ENCODE data around the gene YES1. TPM values are rescaled to one million over a fixed set of nuclear protein-coding genes. Genes with fewer than 3 reads are reported as not detected.

YES1 gene
- total RNA-seq, 2 experiments from 2014 or later, result not detected

GRCh38 chr18:723541-724080, 88.4 kb downstream of the YES1 start:
- BruUV-seq (replicated peaks), result no TSS peak
- H3K9me2 ChIP-seq (ENCODE audit: insufficient read depth, low read length), result no peaks in the 10 kb centered on the region
- H3K36me3 ChIP-seq (ENCODE audit: insufficient read depth, low read length), result no peaks in the 10 kb centered on the region
- H3K4me3 ChIP-seq (ENCODE audit: low read depth, low read length, poor library complexity, severe bottlenecking), result no peak overlapping the region
- no peaks in the 10 kb centered on the region for H3K9me3 ChIP-seq (ENCODE audit: low read length)
- ChIA-PET CTCF (ENCODE audit: unreplicated experiment) (no interaction called here), POLR2A (no interaction called here)
- H3K79me2 ChIP-seq (ENCODE audit: insufficient read depth, low read depth, low read length), result no peaks in the 10 kb centered on the region
- no peak for TF ChIP-seq EZH2phosphoT487 (IDR thresholded peaks at IDR 0.05; ENCODE audit: borderline replicate concordance, low read depth, low read length)
- TF ChIP-seq, protein P1, sequence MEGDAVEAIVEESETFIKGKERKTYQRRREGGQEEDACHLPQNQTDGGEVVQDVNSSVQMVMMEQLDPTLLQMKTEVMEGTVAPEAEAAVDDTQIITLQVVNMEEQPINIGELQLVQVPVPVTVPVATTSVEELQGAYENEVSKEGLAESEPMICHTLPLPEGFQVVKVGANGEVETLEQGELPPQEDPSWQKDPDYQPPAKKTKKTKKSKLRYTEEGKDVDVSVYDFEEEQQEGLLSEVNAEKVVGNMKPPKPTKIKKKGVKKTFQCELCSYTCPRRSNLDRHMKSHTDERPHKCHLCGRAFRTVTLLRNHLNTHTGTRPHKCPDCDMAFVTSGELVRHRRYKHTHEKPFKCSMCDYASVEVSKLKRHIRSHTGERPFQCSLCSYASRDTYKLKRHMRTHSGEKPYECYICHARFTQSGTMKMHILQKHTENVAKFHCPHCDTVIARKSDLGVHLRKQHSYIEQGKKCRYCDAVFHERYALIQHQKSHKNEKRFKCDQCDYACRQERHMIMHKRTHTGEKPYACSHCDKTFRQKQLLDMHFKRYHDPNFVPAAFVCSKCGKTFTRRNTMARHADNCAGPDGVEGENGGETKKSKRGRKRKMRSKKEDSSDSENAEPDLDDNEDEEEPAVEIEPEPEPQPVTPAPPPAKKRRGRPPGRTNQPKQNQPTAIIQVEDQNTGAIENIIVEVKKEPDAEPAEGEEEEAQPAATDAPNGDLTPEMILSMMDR (conservative IDR thresholded peaks at IDR 0.05; ENCODE audit: low read length), result no peak
- no peak overlapping the region for H2AFZ ChIP-seq (ENCODE audit: low read length)
- no peak for DNase-seq (ENCODE audit: low spot score)
- no peaks in the 10 kb centered on the region for H3K4me1 ChIP-seq (ENCODE audit: insufficient read depth, low read length, poor library complexity, severe bottlenecking)
- H3K27ac ChIP-seq (ENCODE audit: low read depth, low read length, poor library complexity, severe bottlenecking), result no peak overlapping the region
- intact Hi-C loops (cut with micrococcal nuclease; ENCODE audit: unreplicated experiment), result no loop called here
- no peak overlapping the region for H3K4me2 ChIP-seq (ENCODE audit: low read length)
- no peaks in the 10 kb centered on the region for H4K20me1 ChIP-seq (ENCODE audit: insufficient read depth, low read length)

GRCh38 chr18:717003-717402, 95.0 kb downstream of the YES1 start:
- Histone ChIP-seq H3K4me3 (ENCODE audit: low read depth, low read length, poor library complexity, severe bottlenecking) (no peak overlapping the region), H2AFZ (ENCODE audit: low read length) (no peak overlapping the region), H4K20me1 (ENCODE audit: insufficient read depth, low read length) (no peaks in the 10 kb centered on the region), H3K27ac (ENCODE audit: low read depth, low read length, poor library complexity, severe bottlenecking) (no peak overlapping the region), H3K9me3 (ENCODE audit: low read length) (no peaks in the 10 kb centered on the region), H3K4me1 (ENCODE audit: insufficient read depth, low read length, poor library complexity, severe bottlenecking) (no peaks in the 10 kb centered on the region), H3K4me2 (ENCODE audit: low read length) (no peak overlapping the region), H3K79me2 (ENCODE audit: insufficient read depth, low read depth, low read length) (no peaks in the 10 kb centered on the region), H3K36me3 (ENCODE audit: insufficient read depth, low read length) (no peaks in the 10 kb centered on the region), H3K9me2 (ENCODE audit: insufficient read depth, low read length) (no peaks in the 10 kb centered on the region)
- intact Hi-C loops (cut with micrococcal nuclease; ENCODE audit: unreplicated experiment), result no loop called here
- no TSS peak for BruUV-seq (replicated peaks)
- ChIA-PET POLR2A (interaction anchor here (0.5 kb wide), 1 partner anchor 9 kb away, joined by 3 read pairs; no protein-coding TSS in a partner anchor), CTCF (ENCODE audit: unreplicated experiment) (no interaction called here)
- no peak for DNase-seq (ENCODE audit: low spot score)
- TF ChIP-seq, protein P1 (conservative IDR thresholded peaks at IDR 0.05; ENCODE audit: low read length), result no peak
- no peak for TF ChIP-seq EZH2phosphoT487 (IDR thresholded peaks at IDR 0.05; ENCODE audit: borderline replicate concordance, low read depth, low read length)

DNA sequence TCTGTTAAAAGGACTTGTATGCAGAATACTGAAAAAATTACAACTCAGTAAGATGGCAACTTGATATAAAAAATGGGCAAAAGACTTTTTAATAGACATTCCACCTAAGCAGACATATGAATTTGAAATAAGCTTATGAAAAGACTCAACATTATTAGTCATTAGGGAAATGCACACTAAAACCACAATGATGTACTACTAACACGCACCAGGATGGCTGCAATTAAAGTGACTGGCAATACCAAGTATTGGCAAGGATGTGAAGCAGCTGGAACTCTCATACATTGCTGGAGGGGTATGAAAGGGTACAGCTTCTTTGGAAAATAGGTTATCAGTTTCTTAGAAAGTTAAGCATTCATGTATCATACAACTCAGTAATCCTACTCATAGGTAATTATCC, 96.4 kb downstream of the YES1 start:
- TF ChIP-seq, protein P1 (conservative IDR thresholded peaks at IDR 0.05; ENCODE audit: low read length), result no peak
- TF ChIP-seq EZH2phosphoT487 (IDR thresholded peaks at IDR 0.05; ENCODE audit: borderline replicate concordance, low read depth, low read length), result no peak
- no peak overlapping the region for H3K27ac ChIP-seq (ENCODE audit: low read depth, low read length, poor library complexity, severe bottlenecking)
- no peak for DNase-seq (ENCODE audit: low spot score)
- H3K9me2 ChIP-seq (ENCODE audit: insufficient read depth, low read length), result no peaks in the 10 kb centered on the region
- H3K36me3 ChIP-seq (ENCODE audit: insufficient read depth, low read length), result no peaks in the 10 kb centered on the region
- no peaks in the 10 kb centered on the region for H3K9me3 ChIP-seq (ENCODE audit: low read length)
- ChIA-PET CTCF (ENCODE audit: unreplicated experiment) (no interaction called here), POLR2A (interaction anchor here (0.7 kb wide), 1 partner anchor 29 kb away, joined by 3 read pairs; no protein-coding TSS in a partner anchor)
- intact Hi-C loops (cut with micrococcal nuclease; ENCODE audit: unreplicated experiment), result no loop called here
- H3K4me3 ChIP-seq (ENCODE audit: low read depth, low read length, poor library complexity, severe bottlenecking), result no peak overlapping the region
- no peaks in the 10 kb centered on the region for H4K20me1 ChIP-seq (ENCODE audit: insufficient read depth, low read length)
- H3K4me2 ChIP-seq (ENCODE audit: low read length), result no peak overlapping the region
- BruUV-seq (replicated peaks), result no TSS peak
- H3K79me2 ChIP-seq (ENCODE audit: insufficient read depth, low read depth, low read length), result peaks cover 3% of the 10 kb centered on the region; the same call in 1 of the 2 replicates
- no peaks in the 10 kb centered on the region for H3K4me1 ChIP-seq (ENCODE audit: insufficient read depth, low read length, poor library complexity, severe bottlenecking)
- no peak overlapping the region for H2AFZ ChIP-seq (ENCODE audit: low read length)

All from OCI-LY7 (cell line).